ENCODE results near the gene CDH5. TPM values are rescaled to one million over a fixed set of nuclear protein-coding genes. Genes with fewer than 3 reads are reported as not detected.

The CDH5 gene
- total and polyA plus RNA-seq, 2 of the 13 experiments (the other 11 are each of a cell fraction or from before 2014, with no cell fraction given), result 0.71 to 1.1 TPM

GRCh38 chr16:66326991-66327513, 39.4 kb upstream of the CDH5 start (continued):
- TF ChIP-seq SOX5 (CRISPR knock-in tag; IDR thresholded peaks at IDR 0.05; ENCODE audit: borderline replicate concordance) (peak; percentile 89; the same call in 1 of the 2 replicates), MTERF4 (CRISPR knock-in tag; IDR thresholded peaks at IDR 0.05) (no peak), MAZ (IDR thresholded peaks at IDR 0.05; ENCODE audit: borderline replicate concordance, low read depth, low read length) (no peak), MAZ (CRISPR knock-in tag; IDR thresholded peaks at IDR 0.05; ENCODE audit: low read depth) (no peak), ZNF251 (CRISPR knock-in tag; IDR thresholded peaks at IDR 0.05) (no peak), MLLT10 (CRISPR knock-in tag; IDR thresholded peaks at IDR 0.05) (no peak), AGO1 (IDR thresholded peaks at IDR 0.05; ENCODE audit: low read depth, low read length, poor library complexity, severe bottlenecking) (no peak), PPARG (CRISPR knock-in tag; conservative IDR thresholded peaks at IDR 0.05) (0 out of 2 replicates have a peak, but pooled peaks have one; percentile 33), ZFP90 (CRISPR knock-in tag; IDR thresholded peaks at IDR 0.05; ENCODE audit: borderline replicate concordance) (no peak), SNRNP70 (IDR thresholded peaks at IDR 0.05; ENCODE audit: low read depth, low read length) (no peak), BORCS8-MEF2B (CRISPR knock-in tag; IDR thresholded peaks at IDR 0.05) (no peak), HNRNPUL1 (IDR thresholded peaks at IDR 0.05; ENCODE audit: low read depth, low read length) (no peak), CHD2 (IDR thresholded peaks at IDR 0.05; ENCODE audit: low read depth, low read length) (no peak), NBN (conservative IDR thresholded peaks at IDR 0.05) (no peak), MXD4 (CRISPR knock-in tag; IDR thresholded peaks at IDR 0.05) (no peak), RARA (CRISPR knock-in tag; IDR thresholded peaks at IDR 0.05) (peak; percentile 81), HNF4G (IDR thresholded peaks at IDR 0.05; ENCODE audit: borderline replicate concordance, low read depth, low read length) (peak; percentile 21; the same call in 1 of the 2 replicates), HNF4G (CRISPR knock-in tag; IDR thresholded peaks at IDR 0.05; ENCODE audit: borderline replicate concordance, low read depth) (no peak), ZSCAN21 (CRISPR knock-in tag; IDR thresholded peaks at IDR 0.05; ENCODE audit: borderline replicate concordance) (no peak; the same call in 1 of the 2 replicates), HMGA1 (CRISPR knock-in tag; conservative IDR thresholded peaks at IDR 0.05) (no peak), GATAD2A (CRISPR knock-in tag; IDR thresholded peaks at IDR 0.05) (peak; percentile 57), KAT2B (IDR thresholded peaks at IDR 0.05; ENCODE audit: borderline replicate concordance, low read depth, low read length) (no peak), REST (IDR thresholded peaks at IDR 0.05; ENCODE audit: borderline replicate concordance in 1 of 2, low read depth in 1 of 2, low read length in 2 of 2) (0 out of 4 replicates have a peak, but pooled peaks of 1 of the 2 experiments have one; percentile 26), PBX3 (CRISPR knock-in tag; IDR thresholded peaks at IDR 0.05; ENCODE audit: borderline replicate concordance) (no peak), HCFC1 (IDR thresholded peaks at IDR 0.05; ENCODE audit: low read depth, low read length) (no peak), ONECUT2 (CRISPR knock-in tag; IDR thresholded peaks at IDR 0.05) (no peak; the same call in 1 of the 2 replicates), ZMYM2 (CRISPR knock-in tag; IDR thresholded peaks at IDR 0.05) (0 out of 2 replicates have a peak, but pooled peaks have one; percentile 65)

Measured in HepG2 (cell line).